Fibroblast of mammary gland (primary cell): ENCODE measurements around the gene INPP5A.

Experiments
- DNase-seq: peaks from one replicate; pipeline ENCODE4 v3.0.0-alpha.2; 2010; ENCODE audit warnings: low read depth
- H3K4me3 ChIP-seq: 2 replicates; pipeline ENCODE4 v1.5.1; 2011; ENCODE audit warnings: low read depth, mild to moderate bottlenecking, low read length, moderate library complexity; ENCODE audit not compliant: control insufficient read depth
- CTCF ChIP-seq: conservative IDR thresholded peaks from 2 replicates; pipeline ENCODE4 v1.5.1; 2011; ENCODE audit warnings: low read depth, low read length, inconsistent platforms; ENCODE audit not compliant: control insufficient read depth, insufficient read depth

INPP5A gene

GRCh38 chr10:132556994-132557441 is 19.4 kb downstream of the INPP5A start:
- no peak for DNase-seq
- no peak overlapping the region for H3K4me3 ChIP-seq
- no peak for TF ChIP-seq CTCF

GRCh38 chr10:132557696-132558515 is 20.3 kb downstream of the INPP5A start:
- no peak for DNase-seq
- TF ChIP-seq CTCF = no peak
- no peak overlapping the region for H3K4me3 ChIP-seq

GRCh38 chr10:132558516-132559413 is 21.2 kb downstream of the INPP5A start:
- no peak for DNase-seq
- TF ChIP-seq CTCF = no peak
- H3K4me3 ChIP-seq = no peak overlapping the region

- H3K4me3 ChIP-seq = no peak overlapping the region
- TF ChIP-seq CTCF = no peak
- DNase-seq = no peak
These were observed 22.0 kb downstream of the INPP5A start for GRCh38 chr10:132559538-132559937.

GRCh38 chr10:132560241-132560731 is 22.7 kb downstream of the INPP5A start:
- TF ChIP-seq CTCF = no peak
- no peak overlapping the region for H3K4me3 ChIP-seq
- peak; percentile 19 for DNase-seq

- no peak for TF ChIP-seq CTCF
- no peak for DNase-seq
- no peak overlapping the region for H3K4me3 ChIP-seq
These were observed 24.8 kb downstream of the INPP5A start for GRCh38 chr10:132562177-132562915.
